Mucosa of descending colon (tissue), 3 donors: Measurements from ENCODE around the gene DSN1. TPM values are rescaled to one million over a fixed set of nuclear protein-coding genes. Genes with fewer than 3 reads are reported as not detected.

Source experiments
- ATAC-seq: fragments of 200-7000 bp; cut with Tn5 transposase; one replicate; pipeline ENCODE4 v1.9.1; 2020; ENCODE audit warnings: mild to moderate bottlenecking, moderate library complexity
- DNase-seq, 3 donors: peaks; one replicate each; pipeline ENCODE4 v3.0.0-alpha.2; 2020
- H3K36me3 ChIP-seq: fragments of 200-600 bp; one replicate; pipeline ENCODE4 v1.8.0; 2021; ENCODE audit warnings: low read depth, mild to moderate bottlenecking
- H3K4me1 ChIP-seq: fragments of 200-600 bp; one replicate; pipeline ENCODE4 v1.8.0; 2021; ENCODE audit warnings: low read depth, mild to moderate bottlenecking
- H3K4me3 ChIP-seq: fragments of 200-600 bp; one replicate; pipeline ENCODE4 v1.8.0; 2021; ENCODE audit warnings: mild to moderate bottlenecking
- H3K9me3 ChIP-seq: fragments of 200-600 bp; one replicate; pipeline ENCODE4 v1.8.0; 2021; ENCODE audit warnings: mild to moderate bottlenecking
- intact Hi-C, 2 donors: fragments of 100-400 bp; cut with DNase I in 1 of 2; cut with micrococcal nuclease in 1 of 2; formaldehyde crosslinking; loops; one replicate each; pipeline versions ENCODE4 v1.11.0 to v1.11.1; 2022; cut with DNase I, micrococcal nuclease
- total RNA-seq, 3 donors: library from RNA; stranded (reverse); fragmentation: NEBNext Ultra II Directional in 2 of 3; extraction: Animal tissue kit (Norgen Biotek cat#: 25700) in 2 of 3; gene quantifications; one replicate each; pipeline versions ENCODE4 v1.2.1 to v1.2.4, GENCODE V29; 2021 to 2023
- TF ChIP-seq, protein P1 (sequence below): fragments of 200-600 bp; IDR thresholded peaks from one replicate; pipeline ENCODE4 v1.8.0; 2022; ENCODE audit warnings: antibody characterized with exemption, mild to moderate bottlenecking
- donor health status: DM: no; HTN: no; CAD: no; lungs with moderate emphysema.
- donor health status: DM: no; HTN: no; CAD: no.
- donor health status: DM: no; HTN: yes; CAD: no.

Gene DSN1
- total RNA-seq, 3 donors from 2014 or later = 7.8 to 11.3 (median 7.9) TPM

DNA sequence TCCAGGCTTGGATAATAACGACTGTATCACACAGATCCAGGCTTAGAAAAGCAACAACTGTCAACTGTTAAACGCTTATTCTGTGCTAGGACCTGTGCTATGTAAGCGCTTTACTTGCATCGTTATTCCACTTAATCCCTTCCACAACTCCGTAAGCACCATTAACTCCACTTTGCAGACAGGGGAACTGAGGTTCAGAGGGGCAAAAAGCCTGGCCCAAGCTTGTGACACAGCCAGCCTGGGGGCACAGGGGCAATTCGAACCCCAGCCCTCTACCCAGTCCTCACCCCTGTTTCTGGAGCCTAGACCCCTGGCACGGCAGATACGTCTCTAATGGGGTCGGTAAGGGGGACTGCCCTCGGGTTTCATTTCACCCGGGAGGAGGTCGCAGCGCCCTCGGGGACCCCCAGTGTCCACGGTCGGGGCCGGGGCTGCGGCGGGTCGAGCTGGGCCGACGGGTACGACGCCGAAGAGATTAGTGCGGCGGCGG lies 411 bp downstream of the DSN1 start:
- intact Hi-C loops = no loop called here
- no peaks in the 10 kb centered on the region for H3K9me3 ChIP-seq
- H3K4me3 ChIP-seq = peak overlapping the region; percentile 43
- no peaks in the 10 kb centered on the region for H3K36me3 ChIP-seq
- DNase-seq (no peak), ATAC-seq (peak; percentile 1)
- TF ChIP-seq, protein P1, sequence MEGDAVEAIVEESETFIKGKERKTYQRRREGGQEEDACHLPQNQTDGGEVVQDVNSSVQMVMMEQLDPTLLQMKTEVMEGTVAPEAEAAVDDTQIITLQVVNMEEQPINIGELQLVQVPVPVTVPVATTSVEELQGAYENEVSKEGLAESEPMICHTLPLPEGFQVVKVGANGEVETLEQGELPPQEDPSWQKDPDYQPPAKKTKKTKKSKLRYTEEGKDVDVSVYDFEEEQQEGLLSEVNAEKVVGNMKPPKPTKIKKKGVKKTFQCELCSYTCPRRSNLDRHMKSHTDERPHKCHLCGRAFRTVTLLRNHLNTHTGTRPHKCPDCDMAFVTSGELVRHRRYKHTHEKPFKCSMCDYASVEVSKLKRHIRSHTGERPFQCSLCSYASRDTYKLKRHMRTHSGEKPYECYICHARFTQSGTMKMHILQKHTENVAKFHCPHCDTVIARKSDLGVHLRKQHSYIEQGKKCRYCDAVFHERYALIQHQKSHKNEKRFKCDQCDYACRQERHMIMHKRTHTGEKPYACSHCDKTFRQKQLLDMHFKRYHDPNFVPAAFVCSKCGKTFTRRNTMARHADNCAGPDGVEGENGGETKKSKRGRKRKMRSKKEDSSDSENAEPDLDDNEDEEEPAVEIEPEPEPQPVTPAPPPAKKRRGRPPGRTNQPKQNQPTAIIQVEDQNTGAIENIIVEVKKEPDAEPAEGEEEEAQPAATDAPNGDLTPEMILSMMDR = no peak
- H3K4me1 ChIP-seq = peaks cover 14% of the 10 kb centered on the region

DNA sequence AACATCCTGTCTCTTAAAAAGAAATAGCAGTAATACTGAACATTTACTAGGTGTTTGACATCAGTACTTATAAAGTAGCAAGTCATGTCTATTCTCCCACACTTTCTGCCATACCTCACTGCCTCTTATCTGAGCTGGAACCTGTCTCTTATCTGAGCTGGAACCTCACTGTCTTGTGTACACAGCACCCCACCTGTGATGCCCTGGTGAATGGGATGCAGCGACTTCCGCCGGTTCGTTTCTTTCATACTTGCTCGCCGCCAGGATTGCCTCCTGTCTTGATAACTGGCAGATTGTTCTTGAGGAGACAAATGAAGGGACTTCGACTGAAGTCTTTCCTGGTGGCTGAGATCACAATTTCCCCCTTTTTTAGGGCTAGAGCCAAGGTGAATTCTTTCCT lies 2.9 kb downstream of the DSN1 start:
- Histone ChIP-seq H3K4me1 (peaks cover 14% of the 10 kb centered on the region), H3K9me3 (no peaks in the 10 kb centered on the region), H3K36me3 (no peaks in the 10 kb centered on the region), H3K4me3 (no peak overlapping the region)
- DNase-seq = no peak
- no peak for ATAC-seq
- intact Hi-C loops = no loop called here
- TF ChIP-seq, protein P1 = no peak

DNA sequence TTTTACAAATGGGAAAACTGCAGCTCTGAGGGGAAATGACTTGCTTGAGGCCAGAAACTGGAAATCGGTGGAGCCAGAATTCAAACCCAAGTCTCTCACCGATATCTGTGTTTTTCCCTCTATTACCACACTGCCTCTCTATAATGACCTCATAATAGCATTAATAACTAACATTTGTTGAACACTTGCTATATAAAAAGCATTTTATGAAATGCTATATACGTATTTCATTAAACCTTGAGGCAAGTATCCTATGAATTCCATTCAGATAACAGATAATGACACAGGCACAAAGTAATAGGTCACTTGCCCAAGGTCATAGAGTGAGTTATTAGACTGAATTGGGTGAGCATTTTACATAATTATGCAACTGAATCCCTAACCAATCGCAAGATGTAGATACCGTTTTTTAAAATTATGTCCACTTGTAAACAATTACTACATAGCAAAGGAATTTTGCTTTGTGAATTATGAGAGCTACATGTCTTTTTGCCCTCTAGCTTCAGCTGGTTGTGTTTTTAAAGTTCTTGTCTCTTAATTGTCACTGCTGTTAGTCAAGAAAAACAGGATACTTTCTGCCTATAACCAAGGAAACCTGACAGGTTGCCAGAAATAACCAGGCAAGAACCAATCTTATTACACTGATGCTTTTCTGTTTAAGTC lies 4.7 kb downstream of the DSN1 start:
- intact Hi-C loops = no loop called here
- H3K4me1 ChIP-seq = peaks cover 7% of the 10 kb centered on the region
- no peak for DNase-seq
- no peak for ATAC-seq
- no peaks in the 10 kb centered on the region for H3K36me3 ChIP-seq
- TF ChIP-seq, protein P1 = no peak
- no peak overlapping the region for H3K4me3 ChIP-seq
- no peaks in the 10 kb centered on the region for H3K9me3 ChIP-seq

DNA sequence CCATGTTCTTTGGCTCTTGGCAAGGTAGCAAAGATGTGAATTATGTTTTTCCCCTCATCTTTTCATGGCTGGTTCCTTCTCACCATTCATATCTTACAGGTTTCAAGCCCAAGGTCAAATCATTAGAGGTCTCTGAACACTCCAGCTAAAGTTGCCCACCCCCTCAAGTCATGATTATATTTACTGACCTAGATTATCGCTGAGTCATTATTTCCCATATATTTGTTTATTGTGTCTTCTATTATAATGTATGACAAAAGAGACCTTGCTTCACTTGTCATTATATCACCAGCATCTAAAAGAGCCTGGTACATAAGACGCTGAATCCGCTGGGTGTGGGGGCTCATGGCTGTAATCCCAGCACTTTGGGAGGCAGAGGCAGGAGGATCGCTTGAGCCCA lies 12.4 kb downstream of the DSN1 start:
- ATAC-seq = no peak
- TF ChIP-seq, protein P1 = no peak
- H3K36me3 ChIP-seq = no peaks in the 10 kb centered on the region
- H3K9me3 ChIP-seq = no peaks in the 10 kb centered on the region
- no peaks in the 10 kb centered on the region for H3K4me1 ChIP-seq
- no peak for DNase-seq
- intact Hi-C loops = no loop called here
- H3K4me3 ChIP-seq = no peak overlapping the region

DNA sequence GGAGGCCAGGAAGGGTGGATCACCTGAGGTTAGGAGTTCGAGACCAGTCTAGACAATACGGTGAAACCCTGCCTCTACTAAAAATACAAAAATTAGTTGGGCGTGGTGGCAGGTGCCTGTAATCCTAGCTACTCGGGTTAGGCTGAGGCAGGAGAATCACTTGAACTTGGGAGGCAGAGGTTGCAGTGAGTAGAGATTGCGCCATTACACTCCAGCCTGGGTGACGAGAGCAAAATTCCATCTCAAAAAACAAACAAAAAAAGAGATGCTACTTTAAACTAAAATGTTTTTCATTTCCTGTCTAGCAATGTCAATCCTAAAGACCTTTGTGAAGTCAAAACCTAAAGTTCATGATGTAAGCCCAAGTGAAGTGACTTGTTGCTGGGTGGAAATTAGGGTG lies 12.9 kb downstream of the DSN1 start:
- ATAC-seq (no peak), DNase-seq (no peak)
- no peaks in the 10 kb centered on the region for H3K36me3 ChIP-seq
- TF ChIP-seq, protein P1 = no peak
- no peaks in the 10 kb centered on the region for H3K9me3 ChIP-seq
- H3K4me3 ChIP-seq = no peak overlapping the region
- intact Hi-C loops = no loop called here
- H3K4me1 ChIP-seq = no peaks in the 10 kb centered on the region
